ENCODE measurements around the gene CHRNG.
"Not testable (repeated sequence)": the region's sequence is repeated elsewhere in the genome, so short reads cannot be mapped to it uniquely, and the experiment has no call there.

The CHRNG gene

GRCh38 chr2:232563580-232563979 is 24.1 kb downstream of the CHRNG start:
- no peaks in the 10 kb centered on the region for H3K27me3 ChIP-seq (ENCODE audit: control insufficient read depth, low read length)
- no peaks in the 10 kb centered on the region for H3K9me3 ChIP-seq (ENCODE audit: control insufficient read depth, insufficient read depth, low read length)
- H3K4me3 ChIP-seq (ENCODE audit: low read length): no peak overlapping the region
- H3K4me1 ChIP-seq (ENCODE audit: control insufficient read depth, low read length): no peaks in the 10 kb centered on the region
- H4K20me1 ChIP-seq (ENCODE audit: control insufficient read depth, insufficient read depth, low read depth, low read length): no peaks in the 10 kb centered on the region
- no peak overlapping the region for H3K4me2 ChIP-seq (ENCODE audit: low read length)
- H3F3A ChIP-seq (ENCODE audit: control insufficient read depth, insufficient read depth): no peaks in the 10 kb centered on the region
- peaks cover 65% of the 10 kb centered on the region for H3K36me3 ChIP-seq (ENCODE audit: control insufficient read depth, low read length)
- H3K9me2 ChIP-seq (replicated peaks; ENCODE audit: control insufficient read depth, low read length): no peaks in the 10 kb centered on the region
- H3K79me2 ChIP-seq (ENCODE audit: control insufficient read depth, low read length): no peaks in the 10 kb centered on the region
- TF ChIP-seq EZH2phosphoT487 (IDR thresholded peaks at IDR 0.05; ENCODE audit: borderline replicate concordance, low read length) (no peak), CTCF (IDR thresholded peaks at IDR 0.05; ENCODE audit: low read depth, low read length, poor library complexity, severe bottlenecking) (no peak)
- H3K27ac ChIP-seq (ENCODE audit: low read depth, low read length): no peak overlapping the region

DNA sequence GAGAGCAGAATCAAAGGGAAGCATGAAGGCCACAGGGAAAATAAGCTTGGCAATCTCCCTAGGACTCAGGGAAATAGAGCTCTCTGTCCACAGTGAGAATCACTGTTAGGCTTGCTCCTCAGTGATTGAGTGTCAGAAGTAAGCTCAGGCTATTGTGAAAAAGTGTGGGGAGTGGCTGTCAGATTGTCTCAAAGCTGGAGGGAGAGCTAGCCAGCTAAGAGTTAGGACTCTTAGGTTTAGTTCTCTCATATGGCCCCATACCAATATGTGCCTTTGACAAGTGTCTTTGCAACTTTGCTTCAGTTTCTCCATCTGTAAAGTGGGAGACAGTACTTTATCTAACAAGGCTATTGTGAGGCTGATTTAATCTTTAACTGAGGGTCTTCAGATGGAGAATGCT is 28.2 kb downstream of the CHRNG start:
- no peak for TF ChIP-seq EZH2phosphoT487 (IDR thresholded peaks at IDR 0.05; ENCODE audit: borderline replicate concordance, low read length)
- no peak for TF ChIP-seq CTCF (IDR thresholded peaks at IDR 0.05; ENCODE audit: low read depth, low read length, poor library complexity, severe bottlenecking)
- H3K4me3 ChIP-seq (ENCODE audit: low read length): no peak overlapping the region
- no peaks in the 10 kb centered on the region for H4K20me1 ChIP-seq (ENCODE audit: control insufficient read depth, insufficient read depth, low read depth, low read length)
- H3K27me3 ChIP-seq (ENCODE audit: control insufficient read depth, low read length): no peaks in the 10 kb centered on the region
- no peaks in the 10 kb centered on the region for H3K79me2 ChIP-seq (ENCODE audit: control insufficient read depth, low read length)
- H3K36me3 ChIP-seq (ENCODE audit: control insufficient read depth, low read length): peaks cover 65% of the 10 kb centered on the region
- no peaks in the 10 kb centered on the region for H3K9me3 ChIP-seq (ENCODE audit: control insufficient read depth, insufficient read depth, low read length)
- no peaks in the 10 kb centered on the region for H3K4me1 ChIP-seq (ENCODE audit: control insufficient read depth, low read length)
- no peaks in the 10 kb centered on the region for H3K9me2 ChIP-seq (replicated peaks; ENCODE audit: control insufficient read depth, low read length)
- no peak overlapping the region for H3K4me2 ChIP-seq (ENCODE audit: low read length)
- no peaks in the 10 kb centered on the region for H3F3A ChIP-seq (ENCODE audit: control insufficient read depth, insufficient read depth)
- no peak overlapping the region for H3K27ac ChIP-seq (ENCODE audit: low read depth, low read length)

DNA sequence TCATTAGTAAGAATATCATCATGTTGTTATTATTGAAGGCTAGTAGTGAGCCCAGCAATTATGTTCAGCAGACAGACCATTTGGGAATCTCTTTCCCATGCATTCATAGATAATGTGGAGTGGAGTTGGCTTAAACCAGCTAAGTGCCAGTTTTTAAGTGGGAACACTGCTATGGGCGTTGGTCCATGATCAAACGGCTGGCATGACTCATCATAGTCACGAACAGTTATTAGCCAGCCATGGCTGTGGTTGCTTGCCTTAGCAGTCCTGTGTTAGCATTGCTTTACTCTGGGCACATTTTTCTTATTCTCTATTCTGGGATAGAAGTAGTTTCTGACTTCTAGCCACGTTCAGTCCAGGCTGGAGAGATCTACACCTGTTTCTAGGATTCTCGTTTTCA is 28.7 kb downstream of the CHRNG start:
- Histone ChIP-seq H3F3A (ENCODE audit: control insufficient read depth, insufficient read depth) (no peaks in the 10 kb centered on the region), H3K4me2 (ENCODE audit: low read length) (no peak overlapping the region), H3K27ac (ENCODE audit: low read depth, low read length) (no peak overlapping the region), H3K36me3 (ENCODE audit: control insufficient read depth, low read length) (peaks cover 63% of the 10 kb centered on the region), H3K4me3 (ENCODE audit: low read length) (no peak overlapping the region), H3K4me1 (ENCODE audit: control insufficient read depth, low read length) (no peaks in the 10 kb centered on the region), H3K79me2 (ENCODE audit: control insufficient read depth, low read length) (no peaks in the 10 kb centered on the region), H3K9me2 (replicated peaks; ENCODE audit: control insufficient read depth, low read length) (no peaks in the 10 kb centered on the region), H3K27me3 (ENCODE audit: control insufficient read depth, low read length) (no peaks in the 10 kb centered on the region), H3K9me3 (ENCODE audit: control insufficient read depth, insufficient read depth, low read length) (no peaks in the 10 kb centered on the region), H4K20me1 (ENCODE audit: control insufficient read depth, insufficient read depth, low read depth, low read length) (no peaks in the 10 kb centered on the region)
- no peak for TF ChIP-seq CTCF (IDR thresholded peaks at IDR 0.05; ENCODE audit: low read depth, low read length, poor library complexity, severe bottlenecking)

DNA sequence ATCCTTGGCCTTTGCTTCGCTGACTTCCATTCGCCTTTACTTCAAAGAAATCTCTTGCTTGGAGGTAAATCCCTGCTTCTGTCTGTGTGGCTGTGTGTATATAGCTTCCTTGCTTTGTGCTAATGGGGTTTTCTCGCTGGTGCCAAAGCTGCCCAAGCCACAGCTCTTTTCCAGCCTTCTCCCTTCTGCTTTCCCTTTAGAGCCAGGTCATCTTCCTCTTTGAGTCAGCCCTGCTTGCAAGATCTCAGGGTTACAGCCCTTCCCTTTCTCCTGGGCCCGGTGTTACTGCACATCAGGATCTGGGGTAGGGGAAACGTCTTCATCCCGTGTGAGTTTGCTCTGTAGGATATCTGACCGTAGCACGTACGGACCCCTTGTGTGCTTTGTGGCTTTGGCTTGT is 30.0 kb downstream of the CHRNG start:
- Histone ChIP-seq H3K4me2 (ENCODE audit: low read length) (no peak overlapping the region), H3K27me3 (ENCODE audit: control insufficient read depth, low read length) (no peaks in the 10 kb centered on the region), H3K27ac (ENCODE audit: low read depth, low read length) (no peak overlapping the region), H3K4me3 (ENCODE audit: low read length) (no peak overlapping the region), H3K9me2 (replicated peaks; ENCODE audit: control insufficient read depth, low read length) (no peaks in the 10 kb centered on the region), H3K9me3 (ENCODE audit: control insufficient read depth, insufficient read depth, low read length) (no peaks in the 10 kb centered on the region), H3K4me1 (ENCODE audit: control insufficient read depth, low read length) (no peaks in the 10 kb centered on the region), H3F3A (ENCODE audit: control insufficient read depth, insufficient read depth) (no peaks in the 10 kb centered on the region), H3K36me3 (ENCODE audit: control insufficient read depth, low read length) (peaks cover 55% of the 10 kb centered on the region), H4K20me1 (ENCODE audit: control insufficient read depth, insufficient read depth, low read depth, low read length) (no peaks in the 10 kb centered on the region), H3K79me2 (ENCODE audit: control insufficient read depth, low read length) (no peaks in the 10 kb centered on the region)
- TF ChIP-seq EZH2phosphoT487 (IDR thresholded peaks at IDR 0.05; ENCODE audit: borderline replicate concordance, low read length): no peak
- no peak for TF ChIP-seq CTCF (IDR thresholded peaks at IDR 0.05; ENCODE audit: low read depth, low read length, poor library complexity, severe bottlenecking)

DNA sequence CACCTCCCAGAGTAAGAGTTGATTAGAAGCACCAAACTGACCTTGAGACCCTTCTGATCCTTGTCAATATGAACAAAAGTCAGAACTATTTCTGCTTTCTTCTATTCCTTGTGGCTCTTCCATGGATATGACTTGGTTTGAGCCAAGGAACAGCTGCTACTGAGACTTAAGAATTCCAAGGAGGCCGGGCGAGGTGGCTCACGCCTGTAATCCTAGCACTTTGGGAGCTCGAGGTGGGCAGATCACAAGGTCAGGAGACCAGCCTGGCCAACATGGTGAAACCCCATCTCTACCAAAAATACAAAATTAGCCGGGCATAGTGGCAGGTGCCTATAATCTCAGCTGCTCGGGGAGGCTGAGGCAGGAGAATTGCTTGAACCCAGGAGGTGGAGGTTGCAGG is 31.0 kb downstream of the CHRNG start:
- H3K36me3 ChIP-seq (ENCODE audit: control insufficient read depth, low read length): peaks cover 48% of the 10 kb centered on the region
- H3K79me2 ChIP-seq (ENCODE audit: control insufficient read depth, low read length); H3K27me3 ChIP-seq (ENCODE audit: control insufficient read depth, low read length); H3K9me2 ChIP-seq (replicated peaks; ENCODE audit: control insufficient read depth, low read length); H3K4me2 ChIP-seq (ENCODE audit: low read length); H3K9me3 ChIP-seq (ENCODE audit: control insufficient read depth, insufficient read depth, low read length); H3K4me1 ChIP-seq (ENCODE audit: control insufficient read depth, low read length); H3K4me3 ChIP-seq (ENCODE audit: low read length); H3K27ac ChIP-seq (ENCODE audit: low read depth, low read length); H3F3A ChIP-seq (ENCODE audit: control insufficient read depth, insufficient read depth); H4K20me1 ChIP-seq (ENCODE audit: control insufficient read depth, insufficient read depth, low read depth, low read length): not testable (repeated sequence)
